Astrocyte of the spinal cord (primary cell): Measurements from ENCODE around the gene TUBB.

Experiments used
- DNase-seq: peaks from one replicate; pipeline ENCODE4 v3.0.0; 2011; ENCODE audit warnings: low read depth, low spot score
- H3K4me3 ChIP-seq: 2 replicates; pipeline ENCODE4 v1.5.1; 2011; ENCODE audit warnings: low read depth, mild to moderate bottlenecking, low read length, moderate library complexity
- CTCF ChIP-seq: IDR thresholded peaks from 2 replicates; pipeline ENCODE4 v1.5.1; 2012; ENCODE audit warnings: low read depth, mild to moderate bottlenecking, low read length, inconsistent platforms
- in situ Hi-C: cut with HindIII; loops from 2 replicates; pipeline ENCODE4 v1.10.0; 2017; ENCODE audit warnings: low sequenced_read_pairs

TUBB gene

GRCh38 chr6:30684386-30685156 is 35.6 kb upstream of the TUBB start:
- no peak for TF ChIP-seq CTCF
- in situ Hi-C loops: no loop called here
- DNase-seq: peak; percentile 29
- H3K4me3 ChIP-seq: peak overlapping the region; percentile 87

- peak; percentile 42 for TF ChIP-seq CTCF
- H3K4me3 ChIP-seq: peak overlapping the region; percentile 87
- peak; percentile 18 for DNase-seq
- in situ Hi-C loops: no loop called here
These were observed 34.8 kb upstream of the TUBB start for GRCh38 chr6:30685157-30686008.

GRCh38 chr6:30686009-30686907 is 33.9 kb upstream of the TUBB start, which contains the start of gene PPP1R18:
PPP1R18 (minus strand) TSS chr6:30686645; CDS start chr6:30686018, 627 bp downstream.
- no peak for TF ChIP-seq CTCF
- no peak for DNase-seq
- in situ Hi-C loops: no loop called here
- peak within 1 kb of the TSS; percentile 87 for H3K4me3 ChIP-seq

GRCh38 chr6:30686908-30687658 is 33.1 kb upstream of the TUBB start:
- TF ChIP-seq CTCF: no peak
- DNase-seq: peak; percentile 98
- in situ Hi-C loops: no loop called here
- peak overlapping the region; percentile 87 for H3K4me3 ChIP-seq

GRCh38 chr6:30687659-30688431 is 32.3 kb upstream of the TUBB start:
- peak; percentile 45 for DNase-seq
- TF ChIP-seq CTCF: peak; percentile 38
- H3K4me3 ChIP-seq: peak overlapping the region; percentile 87
- in situ Hi-C loops: no loop called here
